GM12878 (cell line): ENCODE measurements around the gene MYCBP2. TPM values are rescaled to one million over a fixed set of nuclear protein-coding genes. Genes with fewer than 3 reads are reported as not detected.

Experiments used
- ATAC-seq: fragments of 200-7000 bp; cut with Tn5 transposase; 3 replicates; pipeline ENCODE4 v1.9.1; 2020; ENCODE audit warnings: mild to moderate bottlenecking, moderate library complexity
- BruUV-seq: library from RNA; stranded (reverse); fragments of 400-500 nt; replicated peaks from 2 replicates; lab custom pipeline; 2021; lab: Mats Ljungman, UMichigan
- CTCF ChIA-PET: fragments of 300-600 bp; sonication (Branson Sonifier 250); formaldehyde crosslinking; extraction: SDS; loops from one replicate; lab custom pipeline; 2021; ENCODE audit warnings: inconsistent platforms; lab: Yijun Ruan, JAX
- POLR2A ChIA-PET: fragments of 350-600 bp; formaldehyde crosslinking; extraction: SDS; loops from one replicate; lab custom pipeline; 2021; ENCODE audit warnings: inconsistent platforms; lab: Charles Lee
- RAD21 ChIA-PET: fragments of 300-600 bp; sonication (Branson Sonifier 250); formaldehyde crosslinking; loops from one replicate; lab custom pipeline; 2023; ENCODE audit warnings: antibody characterized with exemption; ENCODE audit not compliant: unreplicated experiment; lab: Charles Lee
- SMC1A ChIA-PET: fragments of 300-600 bp; sonication (Branson Sonifier 250); formaldehyde crosslinking; loops from one replicate; lab custom pipeline; 2023; ENCODE audit not compliant: unreplicated experiment, uncharacterized antibody; lab: Charles Lee
- DNase-seq: peaks from one replicate; pipeline ENCODE4 v3.0.0-alpha.2; 2011; ENCODE audit warnings: low read depth, low spot score
- FAIRE-seq: peaks from 3 replicates; lab custom pipeline; 2011; peaks lifted over from hg19 to GRCh38; lab: Jason Lieb, UNC
- H2AFZ ChIP-seq: 2 replicates; pipeline ENCODE4 v1.6.0; 2011; ENCODE audit warnings: low read depth, low read length, control low read depth; ENCODE audit not compliant: control insufficient read depth
- H3K27ac ChIP-seq: 2 replicates; pipeline ENCODE4 v1.5.1; 2011; ENCODE audit warnings: control low read depth; ENCODE audit not compliant: control insufficient read depth, insufficient read depth
- H3K27me3 ChIP-seq, 2 experiments: replicated peaks in 1 of 2; 2 replicates each; pipeline versions ENCODE4 v1.6.0 to v1.6.1; 2011; ENCODE audit warnings: low read length in 1 of 2; ENCODE audit not compliant: control insufficient read depth in 2 of 2, insufficient read depth in 2 of 2
- H3K36me3 ChIP-seq, 2 experiments: 2 replicates each; pipeline ENCODE4 v1.5.1; 2011; ENCODE audit warnings: low read length in 1 of 2; ENCODE audit not compliant: control insufficient read depth in 2 of 2, insufficient read depth in 2 of 2
- H3K4me1 ChIP-seq: 2 replicates; pipeline ENCODE4 v1.6.1; 2011; ENCODE audit warnings: mild to moderate bottlenecking, low read length, moderate library complexity, mixed read lengths; ENCODE audit not compliant: control insufficient read depth, insufficient read depth
- H3K4me2 ChIP-seq: 2 replicates; pipeline ENCODE4 v1.6.0; 2011; ENCODE audit warnings: control low read depth; ENCODE audit not compliant: control insufficient read depth, insufficient read depth
- H3K4me3 ChIP-seq: fragments of 200-600 bp; sonication (generic); 2 replicates; pipeline ENCODE4 v1.5.1; 2016
- H3K79me2 ChIP-seq: 2 replicates; pipeline ENCODE4 v1.6.0; 2011; ENCODE audit warnings: low read length; ENCODE audit not compliant: control insufficient read depth, insufficient read depth
- H3K9ac ChIP-seq: 2 replicates; pipeline ENCODE4 v1.8.0; 2011; ENCODE audit warnings: low read length, control low read depth, mixed read lengths; ENCODE audit not compliant: control insufficient read depth, insufficient read depth
- H3K9me3 ChIP-seq: replicated peaks from 3 replicates; pipeline ENCODE4 v1.5.1; 2011; ENCODE audit warnings: mild to moderate bottlenecking, low read length; ENCODE audit not compliant: control insufficient read depth, insufficient read depth
- H4K20me1 ChIP-seq: 2 replicates; pipeline ENCODE4 v1.6.0; 2011; ENCODE audit not compliant: control insufficient read depth, insufficient read depth
- CEBPB ChIP-seq, 2 experiments: fragments of 150-350 bp in 1 of 2; IDR thresholded peaks; 2 replicates each; pipeline ENCODE4 v1.6.1; 2012 to 2014; ENCODE audit warnings: low read depth in 2 of 2, low read length in 2 of 2, borderline replicate concordance in 1 of 2, inconsistent platforms in 1 of 2
- CHD4 ChIP-seq: fragments of 200-600 bp; sonication (generic); IDR thresholded peaks from 2 replicates; pipeline ENCODE4 v1.6.1; 2016; ENCODE audit warnings: mild to moderate bottlenecking
- FOXK2 ChIP-seq: fragments of 450-650 bp; IDR thresholded peaks from 2 replicates; pipeline ENCODE4 v1.6.1; 2017; ENCODE audit warnings: mild to moderate bottlenecking, moderate library complexity
- HCFC1 ChIP-seq: fragments of 150-350 bp; IDR thresholded peaks from 2 replicates; pipeline ENCODE4 v1.6.1; 2014; ENCODE audit warnings: low read length
- HDAC2 ChIP-seq: fragments of 200-600 bp; sonication (generic); IDR thresholded peaks from 2 replicates; pipeline ENCODE4 v1.6.1; 2017
- HDGF ChIP-seq: fragments of 450-650 bp; IDR thresholded peaks from 2 replicates; pipeline ENCODE4 v1.6.1; 2016; ENCODE audit warnings: antibody characterized with exemption
- MYB ChIP-seq: fragments of 150-350 bp; IDR thresholded peaks from 2 replicates; pipeline ENCODE4 v1.6.1; 2014; ENCODE audit warnings: mild to moderate bottlenecking, low read depth, low read length, borderline replicate concordance
- MYC ChIP-seq: IDR thresholded peaks from 2 replicates; pipeline ENCODE4 v1.6.1; 2011; ENCODE audit warnings: mild to moderate bottlenecking, low read length, moderate library complexity, inconsistent platforms; ENCODE audit not compliant: insufficient read depth, insufficient replicate concordance, insufficient read length, severe bottlenecking
- NFIC ChIP-seq: IDR thresholded peaks from 2 replicates; pipeline ENCODE4 v1.6.1; 2012; ENCODE audit warnings: low read depth, mild to moderate bottlenecking, inconsistent platforms, low read length, moderate library complexity
- RAD51 ChIP-seq: fragments of 450-650 bp; IDR thresholded peaks from 2 replicates; pipeline ENCODE4 v1.6.1; 2016; ENCODE audit warnings: moderate library complexity, mild to moderate bottlenecking, inconsistent platforms
- SMAD1 ChIP-seq: fragments of 450-650 bp; IDR thresholded peaks from 2 replicates; pipeline ENCODE4 v1.6.1; 2018; ENCODE audit warnings: mild to moderate bottlenecking, low read depth; ENCODE audit not compliant: partially characterized antibody
- SMARCA5 ChIP-seq: fragments of 450-650 bp; IDR thresholded peaks from 2 replicates; pipeline ENCODE4 v1.6.1; 2017; ENCODE audit warnings: mild to moderate bottlenecking
- SPI1 ChIP-seq: IDR thresholded peaks from 2 replicates; pipeline ENCODE4 v1.6.1; 2011; ENCODE audit warnings: low read depth, mild to moderate bottlenecking, low read length, moderate library complexity, borderline replicate concordance; ENCODE audit not compliant: insufficient read depth
- SREBF1 ChIP-seq: IDR thresholded peaks from 2 replicates; pipeline ENCODE4 v1.6.1; 2012; ENCODE audit warnings: mild to moderate bottlenecking, low read length
- TBL1XR1 ChIP-seq: IDR thresholded peaks from 2 replicates; pipeline ENCODE4 v1.6.1; 2012; ENCODE audit warnings: low read depth, low read length, improper control_type of control experiment
- ZNF217 ChIP-seq: fragments of 450-650 bp; IDR thresholded peaks from 2 replicates; pipeline ENCODE4 v1.6.1; 2017; ENCODE audit warnings: antibody characterized with exemption, mild to moderate bottlenecking
- WGBS: methylation state at CpG from one replicate; pipeline ENCODE4 v1.1.6; 2016; ENCODE audit warnings: low lambda C conversion rate; ENCODE audit not compliant: insufficient replicate concordance, insufficient coverage; ENCODE audit errors: missing lambda C conversion rate; 5-methylcytosine and 5-hydroxymethylcytosine counted together
- in situ Hi-C: fragments of 300-500 bp; cut with MboI; formaldehyde crosslinking; loops from 9 replicates; pipeline ENCODE4 v1.14.3; 2018; ENCODE audit warnings: mixed read lengths
- intact Hi-C: fragments of 100-400 bp; cut with micrococcal nuclease; formaldehyde crosslinking; loops from one replicate; pipeline ENCODE4 v1.14.2; 2022; ENCODE audit not compliant: unreplicated experiment
- polyA plus RNA-seq, 11 experiments: library from polyadenylated mRNA; depleted of rRNA in 4 of 11; unstranded in 6 of 11; stranded (reverse) in 5 of 11; fragments of >200 nt; fragmentation: Nextera tagmentation in 4 of 11; fragmentation: Illumina TruSeq in 1 of 11; extraction: Ambion mirVana in 4 of 11; extraction: Trizol in 1 of 11; gene quantifications; 1 replicate in 1 of 11; 2 replicates in 10 of 11; pipeline versions ENCODE4 v1.2.1 to v1.2.3, GENCODE V29; 2011 to 2016; ENCODE audit warnings: inconsistent platforms in 2 of 11, missing spikeins in 2 of 11, low read depth in 1 of 11
- total RNA-seq, 4 experiments: library from RNA; depleted of rRNA in 3 of 4; stranded (reverse); fragments of >200 nt in 3 of 4; fragmentation: Illumina TruSeq in 1 of 4; extraction: Trizol in 1 of 4; gene quantifications; 2 replicates each; pipeline versions ENCODE4 v1.2.1 to v1.2.3, GENCODE V29; 2013 to 2021
- TF ChIP-seq, protein P1 (sequence below): IDR thresholded peaks from 2 replicates; pipeline ENCODE4 v1.6.1; 2011; ENCODE audit warnings: low read depth, mild to moderate bottlenecking, low read length, moderate library complexity, borderline replicate concordance; ENCODE audit errors: extremely low read depth
- TF ChIP-seq, protein P2 (sequence below): IDR thresholded peaks from 2 replicates; pipeline ENCODE4 v1.6.1; 2012; ENCODE audit warnings: mild to moderate bottlenecking, low read depth, low read length

Gene MYCBP2
- total and polyA plus RNA-seq, 10 of the 15 experiments (the other 5 are each of a cell fraction or from before 2014, with no cell fraction given) = 51.9 to 152 (median 98.2) TPM

DNA sequence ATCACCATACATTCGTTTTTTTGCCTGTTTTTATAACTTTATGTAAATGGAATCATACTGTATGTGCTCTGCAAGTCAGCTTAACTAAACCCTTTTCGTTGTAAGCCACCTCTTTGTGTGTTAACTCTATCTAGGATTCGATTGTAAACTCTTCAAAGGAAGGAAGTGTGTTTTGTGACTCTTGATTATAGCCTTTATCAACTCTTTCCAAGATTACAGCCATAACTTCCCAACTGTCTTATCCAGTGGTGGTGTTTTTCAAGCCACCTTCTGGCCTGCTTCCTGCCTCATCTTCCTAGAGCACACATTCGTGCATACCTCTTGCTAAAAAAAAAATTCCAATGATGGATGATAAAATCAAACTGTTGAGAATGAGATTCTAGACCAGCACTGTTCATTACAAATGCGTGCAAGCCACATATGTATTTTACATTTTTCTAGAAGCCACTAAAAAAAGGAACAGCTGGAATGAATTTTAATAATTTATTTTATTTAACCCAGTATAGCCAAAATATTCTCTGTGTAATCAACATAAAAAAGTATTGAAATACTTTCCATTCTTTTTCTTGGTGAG is 287.9 kb downstream of the MYCBP2 start:
- FAIRE-seq = no peak
- no peaks in the 10 kb centered on the region for H3K36me3 ChIP-seq
- no peaks in the 10 kb centered on the region for H3K27me3 ChIP-seq
- WGBS = 24% methylated on average over 5 of the region's 5 CpGs
- ChIA-PET CTCF (no interaction called here), RAD21 (no interaction called here), POLR2A (no interaction called here), SMC1A (no interaction called here)
- H3K27ac ChIP-seq = no peak overlapping the region
- no peaks in the 10 kb centered on the region for H3K4me1 ChIP-seq
- no peak for DNase-seq
- BruUV-seq = no TSS peak
- in situ Hi-C loops (no loop called here), intact Hi-C loops (no loop called here)
- H2AFZ ChIP-seq = no peak overlapping the region
- H3K9ac ChIP-seq = no peak overlapping the region
- H3K79me2 ChIP-seq = no peaks in the 10 kb centered on the region
- no peak overlapping the region for H3K4me2 ChIP-seq
- H3K4me3 ChIP-seq = no peak overlapping the region
- no peaks in the 10 kb centered on the region for H4K20me1 ChIP-seq
- TF ChIP-seq MYB (no peak), FOXK2 (no peak), NFIC (no peak), SPI1 (no peak), CHD4 (no peak), SREBF1 (no peak), HCFC1 (no peak), SMARCA5 (no peak), CEBPB (IDR thresholded peaks at IDR 0.05; ENCODE audit: borderline replicate concordance in 1 of 2, low read depth in 2 of 2, low read length in 2 of 2) (no peak), MYC (no peak), TBL1XR1 (no peak), HDGF (no peak), RAD51 (no peak), HDAC2 (no peak), ZNF217 (no peak), SMAD1 (no peak)
- TF ChIP-seq, protein P1, sequence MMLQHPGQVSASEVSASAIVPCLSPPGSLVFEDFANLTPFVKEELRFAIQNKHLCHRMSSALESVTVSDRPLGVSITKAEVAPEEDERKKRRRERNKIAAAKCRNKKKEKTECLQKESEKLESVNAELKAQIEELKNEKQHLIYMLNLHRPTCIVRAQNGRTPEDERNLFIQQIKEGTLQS = no peak
- TF ChIP-seq, protein P2, sequence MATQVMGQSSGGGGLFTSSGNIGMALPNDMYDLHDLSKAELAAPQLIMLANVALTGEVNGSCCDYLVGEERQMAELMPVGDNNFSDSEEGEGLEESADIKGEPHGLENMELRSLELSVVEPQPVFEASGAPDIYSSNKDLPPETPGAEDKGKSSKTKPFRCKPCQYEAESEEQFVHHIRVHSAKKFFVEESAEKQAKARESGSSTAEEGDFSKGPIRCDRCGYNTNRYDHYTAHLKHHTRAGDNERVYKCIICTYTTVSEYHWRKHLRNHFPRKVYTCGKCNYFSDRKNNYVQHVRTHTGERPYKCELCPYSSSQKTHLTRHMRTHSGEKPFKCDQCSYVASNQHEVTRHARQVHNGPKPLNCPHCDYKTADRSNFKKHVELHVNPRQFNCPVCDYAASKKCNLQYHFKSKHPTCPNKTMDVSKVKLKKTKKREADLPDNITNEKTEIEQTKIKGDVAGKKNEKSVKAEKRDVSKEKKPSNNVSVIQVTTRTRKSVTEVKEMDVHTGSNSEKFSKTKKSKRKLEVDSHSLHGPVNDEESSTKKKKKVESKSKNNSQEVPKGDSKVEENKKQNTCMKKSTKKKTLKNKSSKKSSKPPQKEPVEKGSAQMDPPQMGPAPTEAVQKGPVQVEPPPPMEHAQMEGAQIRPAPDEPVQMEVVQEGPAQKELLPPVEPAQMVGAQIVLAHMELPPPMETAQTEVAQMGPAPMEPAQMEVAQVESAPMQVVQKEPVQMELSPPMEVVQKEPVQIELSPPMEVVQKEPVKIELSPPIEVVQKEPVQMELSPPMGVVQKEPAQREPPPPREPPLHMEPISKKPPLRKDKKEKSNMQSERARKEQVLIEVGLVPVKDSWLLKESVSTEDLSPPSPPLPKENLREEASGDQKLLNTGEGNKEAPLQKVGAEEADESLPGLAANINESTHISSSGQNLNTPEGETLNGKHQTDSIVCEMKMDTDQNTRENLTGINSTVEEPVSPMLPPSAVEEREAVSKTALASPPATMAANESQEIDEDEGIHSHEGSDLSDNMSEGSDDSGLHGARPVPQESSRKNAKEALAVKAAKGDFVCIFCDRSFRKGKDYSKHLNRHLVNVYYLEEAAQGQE = no peak
- no peaks in the 10 kb centered on the region; the same call in 2 of the 3 replicates for H3K9me3 ChIP-seq
- no peak for ATAC-seq
